Measurements from ENCODE around the gene ALDH3A1. TPM values are rescaled to one million over a fixed set of nuclear protein-coding genes. Genes with fewer than 3 reads are reported as not detected.

ALDH3A1 gene
- total and polyA plus RNA-seq, 4 donors, result 1.5 to 44.2 (median 13.6) TPM

- ATAC-seq (ENCODE audit: insufficient read depth, low FRiP score) (no peak), DNase-seq (no peak)
- Histone ChIP-seq H3K27ac (ENCODE audit: low read depth in 1 of 2, low read length in 1 of 2) (no peak within 1 kb of the TSS), H3K4me3 (no peak within 1 kb of the TSS), H3K36me3 (ENCODE audit: control insufficient read depth in 4 of 4, insufficient read depth in 4 of 4, low read length in 4 of 4) (no peaks in the 10 kb centered on the region), H3K27me3 (ENCODE audit: control insufficient read depth in 3 of 3, insufficient read depth in 3 of 3, low read length in 2 of 3) (no peaks in the 10 kb centered on the region), H3K9ac (ENCODE audit: insufficient read depth in 1 of 2, low read length in 2 of 2) (no peak within 1 kb of the TSS), H3K4me1 (ENCODE audit: control insufficient read depth in 5 of 5, insufficient read depth in 5 of 5, low read length in 5 of 5) (peaks cover 0 to 8% (median 5%) of the 10 kb centered on the region in 5 donors), H3K9me3 (ENCODE audit: control insufficient read depth in 4 of 4, insufficient read depth in 3 of 4, low read length in 3 of 4) (peaks cover 0 to 1% (median 0%) of the 10 kb centered on the region in 4 donors)
- no peak for TF ChIP-seq CTCF (IDR thresholded peaks at IDR 0.05; ENCODE audit: control extremely low read depth, extremely low read depth)
- WGBS, 2 donors, result 83 to 86% methylated on average over 13 of the region's 13 CpGs
These were observed 31.7 kb downstream of the ALDH3A1 start, which contains the start of gene SLC47A2 for GRCh38 chr17:19716108-19717030. Gene SLC47A2, minus strand, starts transcription at chr17:19716584. Its CDS starts 29 bp downstream, at chr17:19716555.

- WGBS, 2 donors, result 92 to 95% methylated on average over 27 of the region's 27 CpGs
- ATAC-seq (ENCODE audit: insufficient read depth, low FRiP score), result no peak
- no peak overlapping the region for H3K4me3 ChIP-seq
- no peaks in the 10 kb centered on the region for H3K36me3 ChIP-seq (ENCODE audit: control insufficient read depth in 4 of 4, insufficient read depth in 4 of 4, low read length in 4 of 4)
- TF ChIP-seq CTCF (IDR thresholded peaks at IDR 0.05; ENCODE audit: control extremely low read depth, extremely low read depth), result no peak
- H3K4me1 ChIP-seq (ENCODE audit: control insufficient read depth in 5 of 5, insufficient read depth in 5 of 5, low read length in 5 of 5), result no peaks in the 10 kb centered on the region
- DNase-seq, result peak in 1 of 3 donors; percentile 34
- H3K27ac ChIP-seq (ENCODE audit: low read depth in 1 of 2, low read length in 1 of 2), result no peak overlapping the region
- no peaks in the 10 kb centered on the region for H3K27me3 ChIP-seq (ENCODE audit: control insufficient read depth in 3 of 3, insufficient read depth in 3 of 3, low read length in 2 of 3)
- H3K9me3 ChIP-seq (ENCODE audit: control insufficient read depth in 4 of 4, insufficient read depth in 3 of 4, low read length in 3 of 4), result peaks cover 0 to 1% (median 0%) of the 10 kb centered on the region in 4 donors
- no peak overlapping the region for H3K9ac ChIP-seq (ENCODE audit: insufficient read depth in 1 of 2, low read length in 2 of 2)
These were observed 33.3 kb downstream of the ALDH3A1 start for GRCh38 chr17:19714542-19715411.

- 92 to 93% methylated on average over 28 of the region's 28 CpGs for WGBS, 2 donors
- Histone ChIP-seq H3K27ac (ENCODE audit: low read depth in 1 of 2, low read length in 1 of 2) (no peak overlapping the region), H3K4me3 (no peak overlapping the region), H3K36me3 (ENCODE audit: control insufficient read depth in 4 of 4, insufficient read depth in 4 of 4, low read length in 4 of 4) (no peaks in the 10 kb centered on the region), H3K4me1 (ENCODE audit: control insufficient read depth in 5 of 5, insufficient read depth in 5 of 5, low read length in 5 of 5) (no peaks in the 10 kb centered on the region), H3K9ac (ENCODE audit: insufficient read depth in 1 of 2, low read length in 2 of 2) (no peak overlapping the region), H3K9me3 (ENCODE audit: control insufficient read depth in 4 of 4, insufficient read depth in 3 of 4, low read length in 3 of 4) (peaks cover 0 to 1% (median 0%) of the 10 kb centered on the region in 4 donors), H3K27me3 (ENCODE audit: control insufficient read depth in 3 of 3, insufficient read depth in 3 of 3, low read length in 2 of 3) (no peaks in the 10 kb centered on the region)
- no peak for DNase-seq
- no peak for ATAC-seq (ENCODE audit: insufficient read depth, low FRiP score)
- no peak for TF ChIP-seq CTCF (IDR thresholded peaks at IDR 0.05; ENCODE audit: control extremely low read depth, extremely low read depth)
These were observed 34.2 kb downstream of the ALDH3A1 start for GRCh38 chr17:19713901-19714361.

All from lung (tissue), 12 donors.